ENCODE results near the gene EIF1.

GRCh38 chr17:41711669-41712400 is 23.1 kb downstream of the EIF1 start, which contains the start of gene GAST:
- TF ChIP-seq CTCF (IDR thresholded peaks at IDR 0.05; ENCODE audit: poor library complexity), result no peak
- no peak for TF ChIP-seq EZH2 (IDR thresholded peaks at IDR 0.05; ENCODE audit: borderline replicate concordance)
- TF ChIP-seq EZH2phosphoT487 (IDR thresholded peaks at IDR 0.05; ENCODE audit: low read depth, severe bottlenecking, unreplicated experiment), result no peak
